GM21360 (cell line): ENCODE measurements around the gene E4F1.

Source experiments
- ATAC-seq: cut with Tn5 transposase; IDR thresholded peaks from one replicate; pipeline ENCODE4 v1.9.1; 2021; ENCODE audit warnings: mild to moderate bottlenecking, moderate library complexity; ENCODE audit not compliant: unreplicated experiment

Gene E4F1

GRCh38 chr16:2223221-2223941 lies at the start of gene E4F1:
E4F1 (plus strand) TSS chr16:2223591; CDS start chr16:2223614, 23 bp downstream.
- ATAC-seq = peak; percentile 85

- ATAC-seq = no peak
These were observed 49.5 kb upstream of the E4F1 start for GRCh38 chr16:2173916-2174315.

- no peak for ATAC-seq
These were observed 48.8 kb upstream of the E4F1 start for GRCh38 chr16:2174396-2175131.

GRCh38 chr16:2175454-2175853 lies 47.9 kb upstream of the E4F1 start:
- no peak for ATAC-seq

GRCh38 chr16:2176047-2176446 lies 47.3 kb upstream of the E4F1 start:
- ATAC-seq = no peak

GRCh38 chr16:2177101-2177500 lies 46.3 kb upstream of the E4F1 start:
- ATAC-seq = no peak

- ATAC-seq = no peak
These were observed 45.8 kb upstream of the E4F1 start for GRCh38 chr16:2177561-2177960.

- no peak for ATAC-seq
These were observed 44.9 kb upstream of the E4F1 start for GRCh38 chr16:2178321-2179106.

- ATAC-seq = no peak
These were observed 44.3 kb upstream of the E4F1 start for GRCh38 chr16:2179107-2179501.

- no peak for ATAC-seq
These were observed 43.8 kb upstream of the E4F1 start for GRCh38 chr16:2179576-2179975.

- ATAC-seq = no peak
These were observed 42.9 kb upstream of the E4F1 start for GRCh38 chr16:2180461-2180860.

- no peak for ATAC-seq
These were observed 42.1 kb upstream of the E4F1 start for GRCh38 chr16:2180962-2181923.

- no peak for ATAC-seq
These were observed 41.4 kb upstream of the E4F1 start for GRCh38 chr16:2181952-2182351.

GRCh38 chr16:2183671-2184070 lies 39.7 kb upstream of the E4F1 start:
- ATAC-seq = no peak

- ATAC-seq = no peak
These were observed 39.0 kb upstream of the E4F1 start for GRCh38 chr16:2184346-2184745.

GRCh38 chr16:2184962-2185361 lies 38.4 kb upstream of the E4F1 start:
- no peak for ATAC-seq

- no peak for ATAC-seq
These were observed 37.3 kb upstream of the E4F1 start for GRCh38 chr16:2186064-2186463.

GRCh38 chr16:2186505-2186904 lies 36.9 kb upstream of the E4F1 start:
- no peak for ATAC-seq

- no peak for ATAC-seq
These were observed 36.2 kb upstream of the E4F1 start for GRCh38 chr16:2187212-2187611.

GRCh38 chr16:2188395-2188794 lies 35.0 kb upstream of the E4F1 start:
- no peak for ATAC-seq
